Fibroblast of gingiva (primary cell): ENCODE measurements around the gene VWA8.
"Not testable (repeated sequence)": the region's sequence is repeated elsewhere in the genome, so short reads cannot be mapped to it uniquely, and the experiment has no call there.

Source experiments
- DNase-seq: peaks from one replicate; pipeline ENCODE4 v3.0.0-alpha.2; 2011; ENCODE audit warnings: low read depth

VWA8 gene

GRCh38 chr13:41922894-41923293 is 38.0 kb downstream of the VWA8 start:
- not testable (repeated sequence) for DNase-seq

GRCh38 chr13:41919741-41920487 is 41.0 kb downstream of the VWA8 start:
- DNase-seq, result no peak

GRCh38 chr13:41919031-41919740 is 41.7 kb downstream of the VWA8 start:
- DNase-seq, result no peak

- peak; percentile 50 for DNase-seq
Measured at GRCh38 chr13:41917641-41918040, 43.3 kb downstream of the VWA8 start.

GRCh38 chr13:41916173-41916954 is 44.5 kb downstream of the VWA8 start:
- peak; percentile 80 for DNase-seq

GRCh38 chr13:41915081-41915480 is 45.8 kb downstream of the VWA8 start:
- DNase-seq, result peak; percentile 32

GRCh38 chr13:41914552-41914951 is 46.4 kb downstream of the VWA8 start:
- no peak for DNase-seq

- DNase-seq, result no peak
Measured at GRCh38 chr13:41909506-41909905, 51.4 kb downstream of the VWA8 start.

- DNase-seq, result peak; percentile 17
Measured at GRCh38 chr13:41905600-41906254, 55.2 kb downstream of the VWA8 start.

GRCh38 chr13:41900918-41901317 is 60.0 kb downstream of the VWA8 start:
- no peak for DNase-seq

GRCh38 chr13:41898411-41898810 is 62.5 kb downstream of the VWA8 start:
- not testable (repeated sequence) for DNase-seq

GRCh38 chr13:41897126-41897525 is 63.8 kb downstream of the VWA8 start:
- DNase-seq, result no peak

- DNase-seq, result no peak
Measured at GRCh38 chr13:41895478-41895877, 65.4 kb downstream of the VWA8 start.

GRCh38 chr13:41891119-41891518 is 69.8 kb downstream of the VWA8 start:
- no peak for DNase-seq

- DNase-seq, result no peak
Measured at GRCh38 chr13:41883147-41883546, 77.8 kb downstream of the VWA8 start.

- not testable (repeated sequence) for DNase-seq
Measured at GRCh38 chr13:41881890-41882289, 79.0 kb downstream of the VWA8 start.

- DNase-seq, result no peak
Measured at GRCh38 chr13:41880966-41881365, 79.9 kb downstream of the VWA8 start.

- DNase-seq, result peak; percentile 60
Measured at GRCh38 chr13:41864658-41865057, 96.3 kb downstream of the VWA8 start.

GRCh38 chr13:41862659-41863058 is 98.2 kb downstream of the VWA8 start:
- DNase-seq, result not testable (repeated sequence)

GRCh38 chr13:41859565-41859964 is 101.3 kb downstream of the VWA8 start:
- DNase-seq, result no peak

- no peak for DNase-seq
Measured at GRCh38 chr13:41858780-41859179, 102.1 kb downstream of the VWA8 start.

GRCh38 chr13:41854758-41855157 is 106.2 kb downstream of the VWA8 start:
- no peak for DNase-seq
